ENCODE results near the gene NTM. TPM values are rescaled to one million over a fixed set of nuclear protein-coding genes. Genes with fewer than 3 reads are reported as not detected.

NTM gene
- total and polyA plus RNA-seq, 2 donors (not counting 3 experiments of a cell fraction or from before 2014, with no cell fraction given) = 1.00 to 1.1 TPM

DNA sequence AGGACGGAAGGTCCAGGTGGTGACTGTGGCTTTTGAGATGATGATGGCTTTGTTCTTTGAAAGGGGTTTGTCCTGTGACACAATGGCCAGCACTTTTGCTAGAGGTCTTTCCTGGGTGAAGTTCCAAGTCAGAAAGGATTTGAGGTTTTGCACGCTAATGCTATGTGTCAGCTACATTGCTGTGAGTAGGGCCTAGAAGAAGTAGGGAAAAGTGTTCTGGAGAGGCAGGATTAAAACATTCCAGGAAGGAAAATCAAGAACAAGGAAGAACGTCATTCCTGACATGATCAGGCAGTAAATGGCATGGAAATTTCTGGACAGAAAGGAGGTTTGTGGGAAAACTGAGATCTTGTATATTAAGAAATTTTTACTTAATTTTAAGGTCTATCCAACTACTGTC, 290.7 kb downstream of the NTM start:
- no TSS peak for BruUV-seq (replicated peaks)
- no peak overlapping the region for H2AFZ ChIP-seq (ENCODE audit: low read depth, low read length)
- ChIA-PET CTCF (no interaction called here), POLR2A (no interaction called here)
- no peak overlapping the region for H3K4me2 ChIP-seq (ENCODE audit: insufficient read depth, low read length)
- no peak for DNase-seq (ENCODE audit: low read depth, low spot score)
- H3K27me3 ChIP-seq (ENCODE audit: control insufficient read depth in 2 of 2, insufficient read depth in 2 of 2, low read length in 2 of 2) = peaks cover 2 to 3% of the 10 kb centered on the region in 2 experiments
- no peaks in the 10 kb centered on the region for H3K36me3 ChIP-seq (ENCODE audit: control insufficient read depth in 2 of 2, extremely low read depth in 1 of 2, insufficient read depth in 2 of 2, low read length in 2 of 2)
- H3K9me1 ChIP-seq (replicated peaks; ENCODE audit: control insufficient read depth, extremely low read depth, insufficient read depth, low read length) = no peaks in the 10 kb centered on the region
- no peaks in the 10 kb centered on the region for H3K4me1 ChIP-seq (ENCODE audit: control insufficient read depth, extremely low read depth, insufficient read depth, low read length)
- no peak overlapping the region for H3K4me3 ChIP-seq (replicated peaks in 1 of 3; ENCODE audit: insufficient read depth in 1 of 3, low read depth in 1 of 3, low read length in 3 of 3)
- TF ChIP-seq FOS (IDR thresholded peaks at IDR 0.05; ENCODE audit: borderline replicate concordance, insufficient read depth, low read length) (no peak), EZH2 (IDR thresholded peaks at IDR 0.05; ENCODE audit: borderline replicate concordance, low read depth, low read length, severe bottlenecking) (no peak), MYC (IDR thresholded peaks at IDR 0.05; ENCODE audit: low read depth, low read length) (no peak), POLR2AphosphoS5 (IDR thresholded peaks at IDR 0.05; ENCODE audit: insufficient read depth, low read depth, low read length) (no peak), POLR2A (IDR thresholded peaks at IDR 0.05; ENCODE audit: low read depth, low read length) (no peak), JUN (IDR thresholded peaks at IDR 0.05; ENCODE audit: borderline replicate concordance, insufficient read depth, insufficient read length, low read depth) (no peak), GATA2 (IDR thresholded peaks at IDR 0.05; ENCODE audit: insufficient read depth, insufficient read length, low read depth, low read length) (no peak)
- TF ChIP-seq, protein P1, sequence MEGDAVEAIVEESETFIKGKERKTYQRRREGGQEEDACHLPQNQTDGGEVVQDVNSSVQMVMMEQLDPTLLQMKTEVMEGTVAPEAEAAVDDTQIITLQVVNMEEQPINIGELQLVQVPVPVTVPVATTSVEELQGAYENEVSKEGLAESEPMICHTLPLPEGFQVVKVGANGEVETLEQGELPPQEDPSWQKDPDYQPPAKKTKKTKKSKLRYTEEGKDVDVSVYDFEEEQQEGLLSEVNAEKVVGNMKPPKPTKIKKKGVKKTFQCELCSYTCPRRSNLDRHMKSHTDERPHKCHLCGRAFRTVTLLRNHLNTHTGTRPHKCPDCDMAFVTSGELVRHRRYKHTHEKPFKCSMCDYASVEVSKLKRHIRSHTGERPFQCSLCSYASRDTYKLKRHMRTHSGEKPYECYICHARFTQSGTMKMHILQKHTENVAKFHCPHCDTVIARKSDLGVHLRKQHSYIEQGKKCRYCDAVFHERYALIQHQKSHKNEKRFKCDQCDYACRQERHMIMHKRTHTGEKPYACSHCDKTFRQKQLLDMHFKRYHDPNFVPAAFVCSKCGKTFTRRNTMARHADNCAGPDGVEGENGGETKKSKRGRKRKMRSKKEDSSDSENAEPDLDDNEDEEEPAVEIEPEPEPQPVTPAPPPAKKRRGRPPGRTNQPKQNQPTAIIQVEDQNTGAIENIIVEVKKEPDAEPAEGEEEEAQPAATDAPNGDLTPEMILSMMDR (IDR thresholded peaks at IDR 0.05; ENCODE audit: extremely low read depth in 1 of 2, insufficient read depth in 1 of 2, low read depth in 1 of 2, low read length in 2 of 2) = no peak
- TF ChIP-seq, protein P2, sequence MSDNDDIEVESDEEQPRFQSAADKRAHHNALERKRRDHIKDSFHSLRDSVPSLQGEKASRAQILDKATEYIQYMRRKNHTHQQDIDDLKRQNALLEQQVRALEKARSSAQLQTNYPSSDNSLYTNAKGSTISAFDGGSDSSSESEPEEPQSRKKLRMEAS (IDR thresholded peaks at IDR 0.05; ENCODE audit: insufficient read depth, insufficient read length) = no peak
- dilution Hi-C loops (cut with MboI; ENCODE audit: extremely low pct_ligation_motif_present, low sequenced_read_pairs) = loop anchor here (25.0 kb wide), 1 partner anchor 599 kb away; no protein-coding TSS in a partner anchor
- no peak overlapping the region for H3K9ac ChIP-seq (replicated peaks; ENCODE audit: extremely low read depth, insufficient read depth, low read length)
- H4K20me1 ChIP-seq (replicated peaks; ENCODE audit: control insufficient read depth, extremely low read depth, insufficient read depth, low read length) = no peaks in the 10 kb centered on the region
- intact Hi-C loops (cut with micrococcal nuclease) = no loop called here
- no peak overlapping the region for H3K27ac ChIP-seq (ENCODE audit: insufficient read depth, low read depth, low read length)
- H3K79me2 ChIP-seq (ENCODE audit: control insufficient read depth, insufficient read depth, low read length) = no peaks in the 10 kb centered on the region
- H3K9me3 ChIP-seq (replicated peaks; ENCODE audit: control insufficient read depth, insufficient read depth, low read length) = no peaks in the 10 kb centered on the region
- no peak for FAIRE-seq

Data from endothelial cell of umbilical vein (primary cell).